K562 (cell line): ENCODE data around the gene FCHO2. TPM values are rescaled to one million over a fixed set of nuclear protein-coding genes. Genes with fewer than 3 reads are reported as not detected.

Experiments used
- ATAC-seq: fragments of 200-7000 bp; cut with Tn5 transposase; 3 replicates; pipeline ENCODE4 v1.9.1; 2020; ENCODE audit warnings: moderate library complexity
- BruUV-seq: library from RNA; stranded (reverse); fragments of 400-500 nt; replicated peaks from 2 replicates; lab custom pipeline; 2021; lab: Mats Ljungman, UMichigan
- CTCF ChIA-PET: fragments of 300-600 bp; formaldehyde crosslinking; extraction: SDS; loops from one replicate; lab custom pipeline; 2021; ENCODE audit warnings: low intra/inter-chr PET ratio; lab: Yijun Ruan, JAX
- POLR2A ChIA-PET: fragments of 300-600, 350-650 bp; sonication (Branson Sonifier 250); formaldehyde crosslinking; extraction: SDS; loops from one replicate; lab custom pipeline; 2021; ENCODE audit warnings: antibody characterized with exemption, inconsistent platforms; lab: Yijun Ruan, JAX
- DNase-seq, 4 experiments: peaks; one replicate each; pipeline versions ENCODE4 v3.0.0 to v3.0.0-alpha.2; 2011 to 2018; ENCODE audit warnings: low spot score in 3 of 4, mixed read lengths in 3 of 4; ENCODE audit errors: extremely low read depth in 1 of 4
- FAIRE-seq: peaks from 2 replicates; lab custom pipeline; 2011; peaks lifted over from hg19 to GRCh38; lab: Jason Lieb, UNC
- H2AFZ ChIP-seq: 2 replicates; pipeline ENCODE4 v1.6.0; 2011; ENCODE audit warnings: low read depth, low read length, control low read depth, inconsistent platforms
- H3K27ac ChIP-seq: fragments of 200-600 bp; 3 replicates; pipeline ENCODE4 v1.8.0; 2011; ENCODE audit warnings: low read depth, mild to moderate bottlenecking, control low read depth, inconsistent platforms, low read length, moderate library complexity, mixed read lengths; ENCODE audit errors: extremely low read depth
- H3K27me3 ChIP-seq, 2 experiments: fragments of 300-600 bp in 1 of 2; 2 replicates in 1 of 2; 3 replicates in 1 of 2; pipeline versions ENCODE4 v1.6.0 to v1.8.0; 2011; ENCODE audit warnings: inconsistent platforms in 2 of 2, low read length in 2 of 2, mild to moderate bottlenecking in 1 of 2, mixed read lengths in 1 of 2, moderate library complexity in 1 of 2; ENCODE audit not compliant: control insufficient read depth in 2 of 2, insufficient read depth in 2 of 2
- H3K36me3 ChIP-seq: fragments of 300-600 bp; 3 replicates; pipeline ENCODE4 v1.8.0; 2011; ENCODE audit warnings: mild to moderate bottlenecking, low read length, inconsistent platforms; ENCODE audit not compliant: control insufficient read depth, insufficient read depth
- H3K4me1 ChIP-seq, 2 experiments: fragments of 200-600 bp in 1 of 2; replicated peaks in 1 of 2; 2 replicates in 1 of 2; 3 replicates in 1 of 2; pipeline versions ENCODE4 v1.5.1 to v1.8.0; 2011; ENCODE audit warnings: inconsistent platforms in 2 of 2, low read length in 2 of 2, mild to moderate bottlenecking in 1 of 2, mixed read lengths in 1 of 2, moderate library complexity in 1 of 2; ENCODE audit not compliant: control insufficient read depth in 2 of 2, insufficient read depth in 2 of 2
- H3K4me2 ChIP-seq: 2 replicates; pipeline ENCODE4 v1.6.1; 2011; ENCODE audit warnings: low read length, control low read depth, inconsistent platforms, mixed read lengths; ENCODE audit not compliant: insufficient read depth
- H3K4me3 ChIP-seq: fragments of 200-600 bp; sonication (generic), shearing (Covaris generic); 2 replicates; pipeline ENCODE4 v1.5.1; 2016; ENCODE audit warnings: control low read depth, inconsistent platforms
- H3K79me2 ChIP-seq: fragments of 200-600 bp; 3 replicates; pipeline ENCODE4 v1.8.0; 2011; ENCODE audit warnings: low read length, inconsistent platforms; ENCODE audit not compliant: control insufficient read depth, insufficient read depth
- H3K9ac ChIP-seq, 2 experiments: 2 replicates each; pipeline versions ENCODE4 v1.6.0 to v1.6.1; 2011; ENCODE audit warnings: low read depth in 2 of 2, low read length in 2 of 2, control low read depth in 1 of 2, inconsistent platforms in 1 of 2, mild to moderate bottlenecking in 1 of 2, mixed read lengths in 1 of 2; ENCODE audit not compliant: insufficient read depth in 1 of 2
- H3K9me1 ChIP-seq: one replicate; pipeline ENCODE4 v1.6.0; 2011; ENCODE audit warnings: inconsistent platforms, mild to moderate bottlenecking, low read length, moderate library complexity; ENCODE audit not compliant: control insufficient read depth, insufficient read depth
- H3K9me3 ChIP-seq: replicated peaks from 2 replicates; pipeline ENCODE4 v1.5.1; 2011; ENCODE audit warnings: low read depth, low read length, inconsistent platforms; ENCODE audit not compliant: control insufficient read depth, insufficient read depth
- H4K20me1 ChIP-seq: replicated peaks from 2 replicates; pipeline ENCODE4 v1.6.1; 2011; ENCODE audit warnings: low read length, inconsistent platforms, mixed read lengths; ENCODE audit not compliant: control insufficient read depth, insufficient read depth
- BRCA1 ChIP-seq, 2 experiments: fragments of 450-650 bp in 1 of 2; sonication (generic) in 1 of 2; formaldehyde crosslinking in 1 of 2; IDR thresholded peaks; 2 replicates each; pipeline versions ENCODE4 v1.5.0 to v1.6.1; 2017 to 2020; ENCODE audit warnings: mild to moderate bottlenecking in 1 of 2, missing genetic modification reagents in 1 of 2
- CREBBP ChIP-seq: IDR thresholded peaks from one replicate; pipeline ENCODE4 v1.6.1; 2012; ENCODE audit warnings: low read depth, mild to moderate bottlenecking, control low read depth, inconsistent platforms, low read length
- DMBX1 ChIP-seq: fragments of 250-450 bp; sonication (Bioruptor Pico); IDR thresholded peaks from 2 replicates; pipeline ENCODE4 v1.8.0; 2022; ENCODE audit warnings: inconsistent platforms, mild to moderate bottlenecking, moderate library complexity, borderline replicate concordance
- ETS2 ChIP-seq: IDR thresholded peaks from 2 replicates; pipeline ENCODE4 v1.6.1; 2016; ENCODE audit warnings: borderline replicate concordance, missing genetic modification characterization, mild to moderate bottlenecking, moderate library complexity, missing compliant biosample characterization; ENCODE audit not compliant: poor library complexity, severe bottlenecking
- GMEB1 ChIP-seq: fragments of 250-450 bp; sonication (Bioruptor Pico); IDR thresholded peaks from 2 replicates; pipeline ENCODE4 v1.4.0; 2020; ENCODE audit warnings: mild to moderate bottlenecking
- KDM5B ChIP-seq: fragments of 200-600 bp; sonication (generic); IDR thresholded peaks from 2 replicates; pipeline ENCODE4 v1.6.1; 2012; ENCODE audit warnings: low read depth, mild to moderate bottlenecking, moderate library complexity, low read length, control low read depth, inconsistent platforms; ENCODE audit not compliant: insufficient replicate concordance
- L3MBTL2 ChIP-seq: fragments of 450-650 bp; IDR thresholded peaks from 2 replicates; pipeline ENCODE4 v1.6.1; 2016; ENCODE audit warnings: mild to moderate bottlenecking, moderate library complexity
- MXD1 ChIP-seq: fragments of 250-450 bp; sonication (Bioruptor Pico); IDR thresholded peaks from 2 replicates; pipeline ENCODE4 v1.8.0; 2021; ENCODE audit warnings: borderline replicate concordance, mild to moderate bottlenecking, moderate library complexity; ENCODE audit not compliant: poor library complexity, severe bottlenecking
- PTTG1 ChIP-seq: fragments of 450-650 bp; IDR thresholded peaks from 2 replicates; pipeline ENCODE4 v1.6.1; 2016; ENCODE audit warnings: low read depth, mild to moderate bottlenecking, missing genetic modification characterization, missing compliant biosample characterization
- TCFL5 ChIP-seq: fragments of 250-450 bp; sonication (Bioruptor Pico); conservative IDR thresholded peaks from 2 replicates; pipeline ENCODE4 v1.6.1; 2021; ENCODE audit warnings: mild to moderate bottlenecking, moderate library complexity, matching md5 sums
- ZNF174 ChIP-seq: fragments of 250-450 bp; sonication (Bioruptor Pico); IDR thresholded peaks from 2 replicates; pipeline ENCODE4 v1.4.0; 2020; ENCODE audit warnings: mild to moderate bottlenecking
- ZNF263 ChIP-seq: sonication (generic); formaldehyde crosslinking; IDR thresholded peaks from 2 replicates; pipeline ENCODE4 v1.8.0; 2022; ENCODE audit warnings: mild to moderate bottlenecking, missing genetic modification reagents, borderline replicate concordance
- ZNF324 ChIP-seq: fragments of 250-450 bp; sonication (Bioruptor Pico); IDR thresholded peaks from 2 replicates; pipeline ENCODE4 v1.4.0; 2020; ENCODE audit warnings: mild to moderate bottlenecking
- ZNF551 ChIP-seq: fragments of 250-450 bp; sonication (Bioruptor Pico); IDR thresholded peaks from 2 replicates; pipeline ENCODE4 v1.5.0; 2021; ENCODE audit warnings: mild to moderate bottlenecking, moderate library complexity
- ZNF830 ChIP-seq: fragments of 250-450 bp; sonication (Bioruptor Pico); IDR thresholded peaks from 2 replicates; pipeline ENCODE4 v1.5.0; 2021; ENCODE audit warnings: mild to moderate bottlenecking
- WGBS: fragments of 100-300 bp; shearing (Covaris generic); methylation state at CpG from one replicate; pipeline ENCODE4 v1.1.6; 2016; ENCODE audit warnings: low coverage, mixed read lengths; ENCODE audit not compliant: insufficient coverage; ENCODE audit errors: missing lambda C conversion rate; 5-methylcytosine and 5-hydroxymethylcytosine counted together
- in situ Hi-C: fragments of 300-500 bp; cut with MboI; formaldehyde crosslinking; loops from 4 replicates; pipeline ENCODE4 v1.15.0; 2018; ENCODE audit warnings: inconsistent platforms, mixed read lengths
- intact Hi-C: fragments of 100-400 bp; cut with micrococcal nuclease; formaldehyde crosslinking; loops from 2 replicates; pipeline ENCODE4 v1.14.2; 2022
- polyA plus RNA-seq, 8 experiments: library from polyadenylated mRNA; depleted of rRNA in 4 of 8; stranded (reverse) in 5 of 8; unstranded in 3 of 8; fragments of >200 nt; fragmentation: Nextera tagmentation in 2 of 8; fragmentation: Illumina TruSeq in 1 of 8; extraction: Ambion mirVana in 2 of 8; extraction: Trizol in 1 of 8; gene quantifications; 2 replicates each; pipeline versions ENCODE4 v1.2.1 to v1.2.3, GENCODE V29; 2011 to 2014; ENCODE audit warnings: inconsistent platforms in 1 of 8, missing spikeins in 1 of 8
- total RNA-seq, 7 experiments: library from RNA; depleted of rRNA in 6 of 7; stranded (reverse); fragments of >200 nt in 6 of 7; fragmentation: Illumina TruSeq in 2 of 7; extraction: Trizol in 2 of 7; gene quantifications; 2 replicates each; pipeline versions ENCODE4 v1.2.1 to v1.2.3, GENCODE V29; 2011 to 2021; ENCODE audit warnings: low replicate concordance in 1 of 7

Gene FCHO2
- total and polyA plus RNA-seq, 9 of the 15 experiments (the other 6 are each of a cell fraction or from before 2014, with no cell fraction given): 4.4 to 13.4 (median 8.3) TPM

- FAIRE-seq (no peak), ATAC-seq (no peak), DNase-seq (no peak)
- H3K4me3 ChIP-seq: no peak overlapping the region
- H4K20me1 ChIP-seq: no peaks in the 10 kb centered on the region
- H3K4me2 ChIP-seq: no peak overlapping the region
- no peak for TF ChIP-seq MXD1
- H3K9me1 ChIP-seq: no peaks in the 10 kb centered on the region
- BruUV-seq: no TSS peak
- no peak overlapping the region for H3K9ac ChIP-seq
- 78% methylated on average over 2 of the region's 2 CpGs for WGBS
- no peaks in the 10 kb centered on the region for H3K4me1 ChIP-seq
- no peaks in the 10 kb centered on the region for H3K9me3 ChIP-seq
- H3K27ac ChIP-seq: no peak overlapping the region
- no peaks in the 10 kb centered on the region for H3K27me3 ChIP-seq
- in situ Hi-C loops: no loop called here
- POLR2A ChIA-PET: interaction anchor here (1.0 kb wide), 1 partner anchor 22 kb away, joined by 3 read pairs; no protein-coding TSS in a partner anchor
- intact Hi-C loops: no loop called here
- no peaks in the 10 kb centered on the region for H3K79me2 ChIP-seq
- CTCF ChIA-PET: no interaction called here
- H2AFZ ChIP-seq: no peak overlapping the region
- no peaks in the 10 kb centered on the region for H3K36me3 ChIP-seq
These were observed 105.8 kb downstream of the FCHO2 start for GRCh38 chr5:73061593-73061992.

- 75% methylated on average over 2 of the region's 2 CpGs for WGBS
- Histone ChIP-seq H3K4me1 (no peaks in the 10 kb centered on the region), H3K9me1 (no peaks in the 10 kb centered on the region), H2AFZ (no peak overlapping the region), H3K9ac (no peak overlapping the region), H3K27ac (no peak overlapping the region), H3K27me3 (no peaks in the 10 kb centered on the region), H3K4me3 (no peak overlapping the region), H3K9me3 (no peaks in the 10 kb centered on the region), H3K4me2 (no peak overlapping the region), H3K79me2 (no peaks in the 10 kb centered on the region), H4K20me1 (no peaks in the 10 kb centered on the region), H3K36me3 (peaks cover 12% of the 10 kb centered on the region; the same call in 2 of the 3 replicates)
- BruUV-seq: no TSS peak
- intact Hi-C loops: no loop called here
- ChIA-PET POLR2A (no interaction called here), CTCF (no interaction called here)
- ATAC-seq (no peak), DNase-seq (no peak), FAIRE-seq (no peak)
- in situ Hi-C loops: no loop called here
- TF ChIP-seq DMBX1 (no peak), CREBBP (no peak), ZNF551 (CRISPR knock-in tag) (no peak), KDM5B (no peak), BRCA1 (IDR thresholded peaks at IDR 0.05) (no peak), BRCA1 (CRISPR knock-in tag; IDR thresholded peaks at IDR 0.05) (no peak), L3MBTL2 (no peak), TCFL5 (CRISPR knock-in tag) (no peak), ETS2 (tag) (no peak), GMEB1 (CRISPR knock-in tag) (no peak), ZNF174 (CRISPR knock-in tag) (no peak), ZNF263 (CRISPR knock-in tag) (no peak), ZNF324 (CRISPR knock-in tag) (no peak), PTTG1 (no peak), ZNF830 (no peak)
These were observed 110.6 kb downstream of the FCHO2 start for GRCh38 chr5:73066466-73066865.
